HG03378 (cell line): ENCODE results near the gene PDK1.
"Not testable (repeated sequence)": the region's sequence is repeated elsewhere in the genome, so short reads cannot be mapped to it uniquely, and the experiment has no call there.

Experiments used
- ATAC-seq: cut with Tn5 transposase; IDR thresholded peaks from one replicate; pipeline ENCODE4 v1.9.1; 2021; ENCODE audit warnings: mild to moderate bottlenecking, moderate library complexity; ENCODE audit not compliant: unreplicated experiment

The PDK1 gene

DNA sequence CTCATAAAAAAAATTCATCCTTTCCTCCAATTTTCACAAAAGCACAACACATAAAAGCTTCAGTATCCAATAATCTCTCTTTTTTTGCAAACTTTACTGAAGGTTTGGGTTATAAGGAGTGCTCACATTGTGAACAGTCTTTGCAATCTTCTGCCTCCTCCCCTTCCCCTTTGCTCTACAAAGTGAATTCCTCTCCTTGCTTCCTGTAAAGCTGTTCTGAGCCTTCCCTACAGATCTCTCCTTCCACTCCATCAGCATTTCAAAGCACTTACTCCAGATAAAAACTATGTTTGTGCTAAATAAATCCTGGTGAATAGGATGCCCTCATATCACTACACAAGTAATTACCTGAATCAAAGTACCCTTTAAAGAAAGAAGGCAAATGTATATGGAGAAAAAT, 4.6 kb upstream of the PDK1 start:
- ATAC-seq: no peak

DNA sequence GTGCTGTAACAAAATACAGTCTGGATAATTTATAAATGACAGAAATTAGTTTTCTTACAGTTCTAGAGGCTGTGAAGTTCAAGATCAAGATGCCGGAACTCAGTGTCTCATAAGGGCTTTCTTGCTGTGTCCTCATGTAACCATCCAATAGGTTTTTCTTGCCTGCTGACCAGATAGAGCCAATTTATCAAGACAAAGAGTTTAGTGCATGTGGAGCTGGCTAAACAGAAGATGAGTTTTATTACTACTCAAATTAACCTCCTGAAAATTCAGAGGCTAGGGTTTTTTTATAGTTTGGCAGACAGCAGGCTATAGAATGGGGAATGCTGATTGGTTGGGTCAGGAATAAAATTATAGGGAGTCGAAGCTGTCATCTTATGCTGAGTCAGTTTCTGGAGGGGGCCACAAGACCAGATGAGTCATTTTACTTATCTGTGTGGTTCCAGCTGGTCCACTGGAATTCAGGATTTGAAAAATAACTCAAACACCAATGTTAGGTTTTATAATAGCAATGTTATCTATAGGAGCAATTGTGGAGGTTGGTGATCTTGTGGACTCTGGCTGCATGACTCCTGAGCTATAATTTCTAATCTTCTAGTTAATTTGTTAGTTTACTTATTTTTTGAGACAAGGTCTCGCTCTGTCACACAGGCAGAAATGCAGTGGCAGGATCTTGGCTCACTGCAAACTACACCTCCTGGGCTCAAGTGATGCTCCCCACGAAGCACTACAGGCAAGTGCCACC, 3.2 kb upstream of the PDK1 start:
- ATAC-seq: no peak

DNA sequence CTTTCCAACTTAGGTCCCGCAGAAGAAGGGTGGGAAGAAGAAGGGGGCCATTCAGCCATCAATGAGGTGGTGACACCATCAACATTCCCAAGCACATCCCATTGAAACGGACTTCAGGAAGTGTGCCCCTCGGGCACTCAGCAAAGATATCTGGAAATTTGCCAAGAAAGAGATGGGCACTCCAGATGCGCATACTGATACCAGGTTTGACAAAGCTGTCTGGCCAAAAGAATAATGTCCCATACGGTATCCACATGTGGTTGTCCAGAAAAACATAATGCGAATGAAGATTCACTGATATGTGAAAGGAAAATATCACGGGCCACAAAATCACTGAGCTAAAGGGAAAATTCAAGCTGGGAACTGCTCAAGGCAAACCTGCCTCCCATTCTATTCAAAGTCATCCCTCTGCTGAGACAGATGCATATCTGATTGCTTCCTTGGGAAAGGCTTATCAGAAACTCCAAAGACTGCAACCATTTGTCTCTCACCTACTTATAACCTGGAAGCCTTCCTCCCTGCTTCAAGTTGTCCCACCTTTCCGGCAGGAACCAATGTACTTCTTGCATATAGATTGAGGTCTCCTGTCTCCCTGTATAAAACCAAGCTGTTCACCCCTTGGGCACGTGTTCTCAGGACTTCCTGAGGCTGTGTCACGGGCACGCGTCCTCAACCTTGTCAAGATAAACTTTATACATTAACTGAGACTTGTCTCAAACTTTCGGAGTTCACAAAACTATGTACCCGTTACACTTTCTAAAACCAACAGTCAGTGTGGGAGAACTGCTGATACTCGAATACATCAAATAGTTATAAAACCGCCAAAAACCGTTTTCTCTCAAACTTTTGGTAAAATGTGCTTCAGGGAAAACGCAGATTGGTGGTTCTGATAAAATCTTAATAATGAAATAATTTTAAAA, 1.3 kb upstream of the PDK1 start:
- ATAC-seq: no peak

DNA sequence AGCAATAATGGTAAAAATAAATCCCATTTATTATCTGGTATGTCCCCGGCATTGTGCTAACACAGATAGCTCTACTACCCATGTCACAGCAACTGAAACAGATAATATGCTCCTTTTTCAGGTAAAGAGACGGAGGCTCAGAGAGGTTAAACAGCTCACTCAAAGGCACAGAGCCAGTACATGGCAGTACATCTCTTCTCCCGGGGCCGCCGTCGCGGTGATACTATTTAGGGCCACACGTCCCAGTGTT, 693 bp upstream of the PDK1 start:
- ATAC-seq: no peak

DNA sequence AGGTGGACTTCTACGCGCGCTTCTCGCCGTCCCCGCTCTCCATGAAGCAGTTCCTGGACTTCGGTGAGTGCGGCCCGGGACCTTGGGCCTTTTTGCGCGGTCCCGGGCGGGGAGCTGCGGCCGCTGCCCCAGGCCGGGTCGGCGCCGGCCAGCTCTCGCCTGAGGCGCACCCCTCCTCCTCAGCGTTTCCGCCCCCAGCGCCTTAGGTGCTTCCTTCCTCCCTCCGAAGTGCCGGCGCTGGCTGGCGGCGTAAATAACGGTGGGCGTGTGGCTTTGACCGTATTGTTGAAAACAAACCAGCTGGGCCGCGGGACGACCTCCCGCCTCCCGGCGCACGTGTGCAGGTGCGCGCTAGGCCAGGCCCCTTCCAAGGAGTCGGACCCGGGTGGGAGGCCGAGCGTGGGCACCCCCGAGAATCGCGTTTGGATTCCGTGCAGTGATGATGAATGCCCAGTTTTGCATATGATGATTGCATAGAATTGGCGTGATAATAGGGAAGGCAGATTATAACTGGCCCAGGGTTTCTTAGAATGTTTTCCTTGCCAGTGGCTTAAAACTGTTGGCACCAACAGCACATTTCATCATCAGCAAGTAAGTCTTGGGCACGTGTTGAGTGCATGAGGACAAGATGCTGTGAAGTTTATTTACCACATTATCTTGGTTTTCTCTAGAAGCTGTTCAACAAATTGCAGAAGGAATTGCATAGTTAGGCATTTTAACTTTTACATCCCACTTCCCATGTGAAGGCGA, 569 bp downstream of the PDK1 start:
- ATAC-seq: peak; percentile 60

DNA sequence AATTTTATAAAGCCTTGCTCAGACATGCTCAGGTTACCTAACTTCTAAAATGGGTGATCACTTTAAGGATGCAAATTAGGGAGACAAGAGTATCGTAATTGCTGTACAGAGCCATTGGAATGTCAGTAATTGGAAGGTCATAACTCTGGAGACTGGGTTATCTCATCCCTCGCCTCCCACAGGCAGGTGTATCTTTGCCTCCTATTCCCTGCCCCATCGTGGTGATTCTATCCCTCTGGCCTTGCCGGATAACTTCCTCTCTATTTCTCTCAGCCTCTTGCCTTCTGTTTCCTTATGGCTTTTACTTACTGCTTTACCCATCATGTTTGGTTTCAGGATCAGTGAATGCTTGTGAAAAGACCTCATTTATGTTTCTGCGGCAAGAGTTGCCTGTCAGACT, 2.5 kb downstream of the PDK1 start:
- ATAC-seq: no peak

DNA sequence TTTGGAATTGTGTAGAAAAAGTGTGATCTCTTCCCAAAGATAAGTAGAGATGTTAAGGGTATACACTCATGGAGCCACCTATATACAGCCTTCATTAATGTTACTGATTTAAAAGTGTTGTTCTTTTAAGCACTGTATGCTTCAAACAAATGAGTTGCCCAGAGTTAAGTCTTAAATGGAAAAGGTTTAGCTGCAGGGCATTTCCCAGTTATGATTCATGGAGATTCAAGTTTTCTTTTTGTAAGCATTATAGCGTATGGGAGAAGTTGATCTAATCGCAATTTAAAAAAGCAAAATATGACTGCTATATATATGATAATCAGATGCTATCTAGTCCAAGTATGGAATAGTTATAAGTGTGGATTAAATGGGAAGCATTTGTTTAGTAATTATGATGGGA, 4.8 kb downstream of the PDK1 start:
- no peak for ATAC-seq

DNA sequence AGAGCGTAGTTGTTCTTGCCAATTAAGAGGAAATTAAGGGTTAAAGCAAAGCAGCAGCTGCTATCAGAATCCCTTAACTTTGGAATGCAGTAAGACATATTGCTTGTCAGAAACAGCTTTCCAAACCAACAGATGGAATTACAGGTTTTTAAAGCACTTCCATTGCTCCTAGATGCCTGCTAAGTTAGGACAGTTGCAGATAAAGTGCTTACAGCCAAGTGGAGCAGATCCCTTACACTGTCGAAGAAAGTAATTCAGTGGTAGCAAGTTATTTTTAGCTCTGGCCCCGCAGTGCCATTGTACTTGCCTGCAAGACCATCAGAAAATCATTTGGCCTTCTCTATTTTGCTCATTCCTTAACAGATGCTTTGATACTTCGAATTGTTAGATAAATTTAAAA, 5.4 kb downstream of the PDK1 start:
- ATAC-seq: no peak

DNA sequence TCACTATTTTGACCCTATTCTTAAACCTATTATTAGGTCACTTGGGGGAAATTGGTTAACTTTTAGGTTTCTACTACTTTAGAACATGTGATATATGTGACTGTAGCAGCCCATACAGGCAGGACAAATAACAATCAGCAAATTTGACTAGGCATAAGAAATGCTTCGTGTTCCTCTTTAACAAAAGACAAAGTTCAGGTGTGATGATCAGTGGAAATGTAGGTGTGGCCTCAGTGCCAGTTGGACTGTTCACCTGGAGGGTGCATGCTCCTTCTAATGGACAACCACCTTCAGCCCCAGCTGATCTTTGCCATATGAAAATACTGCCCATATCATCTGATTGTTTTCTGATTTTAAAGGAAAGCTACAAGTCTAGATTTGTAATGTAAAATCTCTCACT, 6.4 kb downstream of the PDK1 start:
- no peak for ATAC-seq

DNA sequence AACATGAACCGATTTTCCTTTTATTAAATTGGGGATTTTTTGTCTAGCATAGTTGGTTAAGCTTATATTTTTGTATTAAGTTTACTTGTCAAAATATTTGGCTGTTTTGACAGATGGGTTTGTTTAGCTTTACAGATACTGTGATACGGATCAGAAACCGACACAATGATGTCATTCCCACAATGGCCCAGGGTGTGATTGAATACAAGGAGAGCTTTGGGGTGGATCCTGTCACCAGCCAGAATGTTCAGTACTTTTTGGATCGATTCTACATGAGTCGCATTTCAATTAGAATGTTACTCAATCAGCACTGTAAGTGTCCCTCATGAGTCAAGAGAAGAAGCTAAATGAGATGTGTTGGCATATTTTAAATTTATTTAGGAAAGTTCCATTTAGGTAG, 8.5 kb downstream of the PDK1 start:
- no peak for ATAC-seq

DNA sequence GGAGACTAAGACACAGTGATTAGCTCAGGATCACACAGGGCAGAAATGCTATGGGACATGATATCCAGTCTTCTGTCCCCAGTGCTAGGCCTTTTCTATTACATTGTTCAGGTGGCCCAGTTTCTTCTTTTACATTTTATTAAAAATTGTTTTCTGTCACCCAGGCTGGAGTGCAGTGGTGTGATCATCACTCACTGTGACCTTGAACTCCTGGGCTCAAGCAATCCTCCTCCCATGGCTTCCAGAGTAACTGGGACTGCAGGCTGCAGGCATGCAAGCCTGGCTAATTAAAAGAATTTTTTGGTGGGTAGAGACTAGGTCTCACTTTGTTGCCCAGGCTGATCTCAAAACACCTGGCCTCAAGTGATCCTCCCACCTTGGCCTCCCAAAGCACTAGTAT, 15.4 kb downstream of the PDK1 start:
- ATAC-seq: no peak

DNA sequence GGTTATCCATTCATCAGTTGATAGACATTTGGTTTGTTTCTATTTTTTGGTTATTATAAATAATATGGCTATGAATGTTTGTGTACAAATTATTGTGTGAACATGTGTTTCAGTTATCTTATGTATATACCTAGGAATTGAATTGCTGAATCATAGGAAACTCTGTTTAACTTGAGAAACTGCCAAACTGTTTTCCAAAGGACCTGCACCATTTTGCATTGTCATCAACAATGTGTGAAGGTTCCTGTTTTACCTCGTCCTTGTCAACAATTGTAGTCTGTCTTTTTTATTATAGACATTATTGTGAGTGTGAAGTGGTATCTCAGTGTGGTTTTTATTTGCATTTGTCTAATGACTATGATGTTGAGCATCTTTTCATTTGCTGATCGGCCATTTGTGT, 17.1 kb downstream of the PDK1 start:
- no peak for ATAC-seq

DNA sequence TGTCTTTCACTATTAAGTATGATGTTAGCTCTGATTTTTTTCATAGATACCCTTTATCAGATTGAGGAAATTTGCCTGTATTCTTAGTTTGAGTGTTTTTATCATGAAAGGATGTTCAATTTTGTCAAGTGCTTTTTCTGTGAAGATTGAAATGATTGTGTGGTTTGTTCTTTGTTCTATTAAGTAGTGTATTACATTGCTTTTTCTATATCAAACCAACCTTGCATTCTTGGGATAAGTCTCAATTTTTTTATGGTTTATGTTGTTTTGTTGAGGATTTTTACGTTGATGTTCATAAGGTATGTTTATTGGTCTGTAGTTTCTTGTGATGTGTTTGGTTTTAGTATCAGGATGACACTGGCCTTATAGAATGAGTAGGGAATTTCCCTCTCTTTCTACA, 19.1 kb downstream of the PDK1 start:
- ATAC-seq: no peak

DNA sequence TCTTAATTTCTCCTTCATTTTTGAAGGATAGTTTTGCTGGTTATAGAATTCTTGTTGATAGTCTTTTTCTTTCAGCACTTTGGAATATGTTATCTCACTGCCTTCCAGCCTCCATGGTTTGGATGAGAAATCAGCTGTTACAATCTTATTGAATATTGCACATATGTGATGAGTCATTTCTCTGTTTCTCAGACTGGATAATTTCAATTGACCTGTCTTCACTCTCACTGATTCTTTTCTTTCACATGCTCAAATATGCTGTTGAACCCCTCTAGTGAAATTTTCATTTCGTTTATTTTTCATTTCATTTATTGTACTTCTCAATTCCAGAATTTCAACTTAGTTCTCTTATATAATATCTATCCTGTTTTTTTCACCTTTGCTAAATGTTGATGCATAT, 22.2 kb downstream of the PDK1 start:
- ATAC-seq: no peak

DNA sequence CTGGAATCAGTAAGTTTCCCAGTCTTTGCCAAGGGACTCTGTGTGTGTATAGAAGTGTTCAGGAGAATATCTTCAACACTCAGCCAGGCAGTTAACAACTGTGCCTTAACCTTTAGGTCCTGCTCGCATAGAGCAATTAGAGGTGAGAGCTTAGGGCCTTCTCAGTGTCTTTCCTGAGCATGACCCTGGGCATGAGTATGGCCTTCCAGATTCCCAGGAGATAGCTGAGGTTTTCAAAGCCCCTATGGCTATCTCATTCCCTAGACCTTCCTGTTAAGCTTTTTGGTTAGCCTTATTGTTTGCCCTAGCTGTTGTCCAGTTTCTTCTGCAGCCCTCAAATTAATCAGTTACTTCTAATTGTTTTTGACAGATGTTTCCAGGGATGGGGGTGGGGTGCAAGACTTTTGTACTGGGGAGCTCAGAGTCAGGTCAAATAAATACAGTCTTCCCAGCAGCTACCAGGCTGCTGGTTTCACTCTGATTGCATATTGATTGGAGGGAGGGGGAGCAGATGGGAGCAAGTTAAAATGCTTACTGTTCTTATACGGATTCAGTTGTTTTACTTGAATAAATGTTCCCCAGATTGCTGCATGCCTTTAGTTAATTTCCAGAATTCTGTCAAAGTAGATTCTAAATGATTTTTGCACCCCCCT, 23.1 kb downstream of the PDK1 start:
- ATAC-seq: no peak

DNA sequence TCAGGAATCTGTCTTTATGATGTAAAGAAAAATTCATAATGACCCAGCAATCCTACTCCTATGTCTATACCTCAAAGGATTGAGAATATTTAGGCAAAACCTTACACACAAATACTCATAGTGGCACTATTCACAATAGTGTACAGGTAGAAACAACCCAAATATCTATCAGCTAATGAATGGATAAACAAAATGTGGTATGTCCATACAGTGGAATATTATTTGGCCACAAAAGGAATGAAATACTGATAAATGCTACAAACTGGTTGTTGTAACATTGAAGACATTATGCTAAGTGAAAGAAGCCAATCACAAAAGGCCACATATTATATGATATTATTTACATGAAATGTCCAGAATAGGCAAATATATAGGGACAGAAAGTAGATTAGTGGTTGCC, 24.7 kb downstream of the PDK1 start:
- no peak for ATAC-seq

DNA sequence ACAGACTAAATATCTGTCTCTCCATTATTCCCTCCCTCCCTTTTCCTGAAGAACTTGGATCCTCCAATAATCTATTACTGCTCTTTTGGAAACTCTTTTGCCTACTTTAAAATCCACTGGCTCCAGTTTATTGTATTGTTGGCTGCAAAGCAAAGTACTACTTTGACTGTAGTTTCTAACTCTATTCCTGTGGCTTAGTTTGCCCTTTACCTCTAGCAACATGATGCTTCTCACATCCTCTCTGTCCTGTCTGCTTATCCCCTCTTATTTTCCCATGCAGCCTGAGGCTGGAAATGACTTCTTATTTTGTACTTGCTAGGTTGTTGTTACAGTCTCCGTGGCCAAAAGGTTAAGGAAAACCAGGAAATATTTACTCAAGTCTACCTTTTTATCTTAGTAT, 26.8 kb downstream of the PDK1 start:
- ATAC-seq: no peak

DNA sequence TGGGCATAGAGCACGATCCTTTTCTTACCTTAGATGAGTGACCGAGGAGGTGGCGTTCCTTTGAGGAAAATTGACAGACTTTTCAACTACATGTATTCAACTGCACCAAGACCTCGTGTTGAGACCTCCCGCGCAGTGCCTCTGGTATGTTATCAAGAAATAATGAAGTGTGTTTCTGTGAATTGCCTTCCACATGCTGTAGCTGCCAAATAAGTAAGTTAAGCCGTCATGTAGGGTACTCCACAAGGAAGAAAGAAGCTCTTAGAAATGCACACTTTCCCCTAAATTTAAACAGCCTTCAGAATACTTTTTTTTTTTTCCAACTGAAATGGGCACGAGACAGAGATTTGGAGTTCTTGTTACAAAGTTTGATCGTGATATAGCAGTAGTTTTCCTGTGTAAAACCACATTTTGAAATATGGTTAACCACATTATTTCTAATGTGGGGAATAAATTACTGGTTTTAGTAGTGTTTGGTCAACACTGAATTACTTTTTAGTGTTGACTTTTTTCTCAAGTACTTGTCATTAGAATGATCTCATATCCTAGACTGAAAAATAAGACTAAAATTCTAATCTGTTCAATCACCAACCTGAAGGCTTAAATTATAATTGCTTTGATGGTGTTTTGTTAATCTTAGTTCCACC, 30.5 kb downstream of the PDK1 start:
- no peak for ATAC-seq

DNA sequence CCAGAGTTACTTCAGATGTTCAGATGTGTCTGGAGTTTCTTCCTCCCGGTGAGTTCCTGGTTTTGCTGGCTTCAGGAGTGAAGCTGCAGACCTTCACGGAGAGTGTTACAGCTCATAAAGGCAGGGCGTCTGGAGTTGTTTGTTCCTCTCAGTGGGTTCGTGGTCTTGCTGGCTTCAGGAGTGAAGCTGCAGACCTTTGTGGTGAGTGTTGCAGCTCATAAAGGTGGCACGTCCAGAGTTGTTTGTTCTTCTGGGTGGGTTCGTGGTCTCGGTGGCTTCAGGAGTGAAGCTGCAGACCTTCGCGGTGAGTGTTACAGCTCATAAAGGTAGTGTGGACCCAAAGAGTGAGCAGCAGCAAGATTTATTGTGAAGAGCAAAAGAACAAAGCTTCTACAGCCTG, 31.3 kb downstream of the PDK1 start:
- not testable (repeated sequence) for ATAC-seq

DNA sequence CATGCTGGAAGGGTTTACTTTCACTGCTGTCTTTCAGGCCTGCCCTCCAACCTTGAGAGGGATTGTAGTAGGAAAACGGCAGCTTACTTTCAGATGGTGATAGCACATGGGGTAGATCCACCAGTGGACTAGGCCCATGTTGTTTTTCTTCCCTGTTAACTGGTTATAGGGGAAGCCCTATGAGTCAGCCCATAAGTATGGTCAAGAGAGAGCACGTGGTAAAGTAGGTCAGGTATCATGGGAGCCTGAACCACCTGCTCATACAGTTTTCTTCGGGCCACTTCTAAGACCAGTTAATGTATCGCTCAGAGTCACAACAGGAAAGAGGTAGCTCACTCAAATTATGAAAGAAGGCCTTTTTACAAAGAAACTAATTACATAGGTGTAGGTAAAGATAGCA, 33.0 kb downstream of the PDK1 start:
- ATAC-seq: no peak

DNA sequence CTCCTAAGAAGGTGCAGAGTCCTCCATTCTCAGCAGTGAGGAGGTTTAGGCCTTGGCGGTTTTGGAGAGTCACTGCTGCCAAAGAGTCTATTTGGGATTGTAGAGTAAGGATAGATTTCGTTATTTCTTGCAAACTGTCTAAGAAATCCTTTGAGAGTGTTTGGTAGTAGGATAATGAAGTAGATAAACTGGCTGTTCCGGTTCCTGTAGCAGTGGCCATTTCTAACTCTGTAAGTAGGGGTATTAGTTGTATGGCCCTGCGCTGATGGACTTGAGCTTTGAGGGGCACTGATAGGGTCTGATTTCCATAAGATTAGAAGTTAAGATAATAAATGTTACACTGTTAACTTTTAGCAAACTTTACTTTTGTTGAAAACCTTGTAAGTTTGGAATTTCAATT, 35.5 kb downstream of the PDK1 start:
- ATAC-seq: not testable (repeated sequence)
